Measurements from ENCODE around the gene HORMAD1. TPM values are rescaled to one million over a fixed set of nuclear protein-coding genes. Genes with fewer than 3 reads are reported as not detected.
A peak's percentile ranks its signal among the peaks of the same experiment; 100 is the strongest.

Gene HORMAD1
- total and polyA plus RNA-seq, 7 donors: 0.32 to 0.69 TPM; not detected in 5

DNA sequence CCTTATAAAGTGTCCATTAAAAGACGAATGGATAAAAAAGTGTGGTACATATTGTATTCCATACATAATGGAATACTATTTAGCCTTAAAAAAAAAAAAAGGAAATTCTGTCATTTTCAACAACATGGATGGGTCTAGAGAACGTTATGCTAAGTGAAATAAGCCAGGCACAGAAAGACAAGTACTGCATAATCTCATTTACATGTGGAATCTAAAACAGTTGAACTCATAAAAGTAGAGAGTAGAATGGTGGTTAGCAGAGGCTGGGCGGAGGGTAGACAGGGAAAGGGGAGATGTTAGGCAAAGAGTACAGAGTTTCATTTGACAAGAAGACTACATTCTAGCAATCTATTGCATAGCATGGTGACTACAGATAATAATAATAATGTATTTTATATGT, 42.3 kb upstream of the HORMAD1 start:
- intact Hi-C loops (cut with DNase I): no loop called here

DNA sequence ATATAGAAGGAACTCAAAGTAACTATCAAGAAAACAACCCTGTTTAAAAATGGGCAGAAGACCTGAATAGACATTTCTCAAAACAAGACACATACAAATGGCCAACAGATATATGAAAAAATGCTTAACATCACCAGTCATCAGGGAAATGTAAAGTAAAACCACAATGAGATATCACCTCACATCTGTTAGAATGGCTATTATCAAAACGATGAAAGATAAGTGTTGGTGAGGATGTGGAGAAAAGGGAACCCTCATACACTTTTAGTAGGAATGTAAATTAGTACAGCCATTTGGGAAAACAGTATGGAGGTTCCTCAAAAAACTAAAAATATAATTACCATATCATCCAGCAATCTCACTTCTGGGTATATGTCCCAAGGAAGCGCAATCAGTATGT, 41.9 kb upstream of the HORMAD1 start:
- DNase-seq: no peak
- 71 to 84% methylated on average over 2 of the region's 2 CpGs for WGBS, 2 donors
- Histone ChIP-seq H3K36me3 (no peaks in the 10 kb centered on the region), H3K9me3 (no peaks in the 10 kb centered on the region), H3K27ac (no peak overlapping the region), H3K4me1 (peaks cover 0 to 19% (median 12%) of the 10 kb centered on the region in 4 donors), H3K4me3 (no peak overlapping the region), H3K27me3 (no peaks in the 10 kb centered on the region)
- TF ChIP-seq EP300 (IDR thresholded peaks at IDR 0.05): no peak
- TF ChIP-seq POLR2AphosphoS5 (IDR thresholded peaks at IDR 0.05): no peak
- TF ChIP-seq, protein P1, sequence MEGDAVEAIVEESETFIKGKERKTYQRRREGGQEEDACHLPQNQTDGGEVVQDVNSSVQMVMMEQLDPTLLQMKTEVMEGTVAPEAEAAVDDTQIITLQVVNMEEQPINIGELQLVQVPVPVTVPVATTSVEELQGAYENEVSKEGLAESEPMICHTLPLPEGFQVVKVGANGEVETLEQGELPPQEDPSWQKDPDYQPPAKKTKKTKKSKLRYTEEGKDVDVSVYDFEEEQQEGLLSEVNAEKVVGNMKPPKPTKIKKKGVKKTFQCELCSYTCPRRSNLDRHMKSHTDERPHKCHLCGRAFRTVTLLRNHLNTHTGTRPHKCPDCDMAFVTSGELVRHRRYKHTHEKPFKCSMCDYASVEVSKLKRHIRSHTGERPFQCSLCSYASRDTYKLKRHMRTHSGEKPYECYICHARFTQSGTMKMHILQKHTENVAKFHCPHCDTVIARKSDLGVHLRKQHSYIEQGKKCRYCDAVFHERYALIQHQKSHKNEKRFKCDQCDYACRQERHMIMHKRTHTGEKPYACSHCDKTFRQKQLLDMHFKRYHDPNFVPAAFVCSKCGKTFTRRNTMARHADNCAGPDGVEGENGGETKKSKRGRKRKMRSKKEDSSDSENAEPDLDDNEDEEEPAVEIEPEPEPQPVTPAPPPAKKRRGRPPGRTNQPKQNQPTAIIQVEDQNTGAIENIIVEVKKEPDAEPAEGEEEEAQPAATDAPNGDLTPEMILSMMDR (IDR thresholded peaks at IDR 0.05): no peak
- TF ChIP-seq POLR2A (IDR thresholded peaks at IDR 0.05): no peak
- intact Hi-C loops (cut with DNase I): no loop called here

More for the DNA sequence above, 42.3 kb upstream of the HORMAD1 start:
- H3K4me3 ChIP-seq: no peak overlapping the region
- no peaks in the 10 kb centered on the region for H3K36me3 ChIP-seq
- DNase-seq: no peak
- no peaks in the 10 kb centered on the region for H3K27me3 ChIP-seq
- H3K27ac ChIP-seq: peak overlapping the region in 1 of 4 donors; percentile 51
- TF ChIP-seq EP300 (IDR thresholded peaks at IDR 0.05) (no peak), POLR2AphosphoS5 (IDR thresholded peaks at IDR 0.05) (peak in 2 of 4 donors; percentile 53 to 72)
- H3K9me3 ChIP-seq: no peaks in the 10 kb centered on the region
- WGBS, 2 donors: 78 to 85% methylated on average over 3 of the region's 3 CpGs
- H3K4me1 ChIP-seq: peaks cover 0 to 19% (median 12%) of the 10 kb centered on the region in 4 donors

DNA sequence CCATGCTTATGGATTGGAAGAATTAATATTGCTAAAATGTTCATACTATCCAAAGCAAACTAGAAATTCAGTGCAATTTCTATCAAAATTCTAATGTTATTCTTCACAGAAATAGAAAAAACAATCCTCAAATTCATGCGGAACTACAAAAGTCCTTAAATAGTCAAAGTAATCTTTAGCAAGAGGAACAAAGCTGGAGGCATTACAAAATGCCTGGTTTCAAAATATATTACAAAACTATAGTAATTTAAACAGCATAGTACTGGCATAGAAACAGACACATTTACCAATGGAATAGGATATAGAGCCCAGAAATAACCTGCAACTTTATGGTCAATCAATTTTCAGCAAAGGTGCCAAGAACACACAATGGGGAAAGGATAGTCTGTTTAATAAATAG, 41.1 kb upstream of the HORMAD1 start:
- 94 to 95% methylated on average over 1 of the region's 1 CpG for WGBS, 2 donors
- H3K9me3 ChIP-seq: no peaks in the 10 kb centered on the region
- no peaks in the 10 kb centered on the region for H3K36me3 ChIP-seq
- TF ChIP-seq, protein P1 (IDR thresholded peaks at IDR 0.05): no peak
- TF ChIP-seq EP300 (IDR thresholded peaks at IDR 0.05) (no peak), POLR2A (IDR thresholded peaks at IDR 0.05) (no peak), POLR2AphosphoS5 (IDR thresholded peaks at IDR 0.05) (no peak)
- H3K4me1 ChIP-seq: peaks cover 0 to 19% (median 12%) of the 10 kb centered on the region in 4 donors
- H3K27me3 ChIP-seq: no peaks in the 10 kb centered on the region
- DNase-seq: no peak
- H3K4me3 ChIP-seq: no peak overlapping the region
- H3K27ac ChIP-seq: no peak overlapping the region
- intact Hi-C loops (cut with DNase I): no loop called here

DNA sequence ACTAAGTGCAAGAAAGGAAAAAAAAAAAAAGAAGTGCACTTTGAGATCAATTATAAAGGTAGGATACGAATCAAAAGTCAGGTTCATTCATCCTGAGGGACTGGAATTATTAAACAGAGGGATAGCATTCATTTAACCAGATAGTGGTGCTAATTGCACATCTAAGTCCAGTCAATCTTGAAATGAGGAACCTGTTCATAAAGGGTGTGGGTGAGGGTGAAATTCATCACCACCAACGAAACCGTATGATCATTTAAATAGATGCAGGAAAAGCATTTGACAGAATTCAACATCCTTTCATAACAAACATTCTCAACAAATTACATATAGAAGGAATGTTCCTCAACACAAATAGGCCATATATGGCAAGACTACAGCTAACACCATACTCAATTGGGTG, 39.3 kb upstream of the HORMAD1 start:
- WGBS, 2 donors: 63 to 64% methylated on average over 3 of the region's 3 CpGs
- Histone ChIP-seq H3K4me3 (no peak overlapping the region), H3K9me3 (no peaks in the 10 kb centered on the region), H3K27ac (no peak overlapping the region), H3K4me1 (peaks cover 0 to 17% (median 11%) of the 10 kb centered on the region in 4 donors), H3K36me3 (no peaks in the 10 kb centered on the region), H3K27me3 (no peaks in the 10 kb centered on the region)
- TF ChIP-seq POLR2AphosphoS5 (IDR thresholded peaks at IDR 0.05) (no peak), POLR2A (IDR thresholded peaks at IDR 0.05) (no peak), EP300 (IDR thresholded peaks at IDR 0.05) (no peak)
- TF ChIP-seq, protein P1 (IDR thresholded peaks at IDR 0.05): no peak
- intact Hi-C loops (cut with DNase I): no loop called here
- DNase-seq: no peak

DNA sequence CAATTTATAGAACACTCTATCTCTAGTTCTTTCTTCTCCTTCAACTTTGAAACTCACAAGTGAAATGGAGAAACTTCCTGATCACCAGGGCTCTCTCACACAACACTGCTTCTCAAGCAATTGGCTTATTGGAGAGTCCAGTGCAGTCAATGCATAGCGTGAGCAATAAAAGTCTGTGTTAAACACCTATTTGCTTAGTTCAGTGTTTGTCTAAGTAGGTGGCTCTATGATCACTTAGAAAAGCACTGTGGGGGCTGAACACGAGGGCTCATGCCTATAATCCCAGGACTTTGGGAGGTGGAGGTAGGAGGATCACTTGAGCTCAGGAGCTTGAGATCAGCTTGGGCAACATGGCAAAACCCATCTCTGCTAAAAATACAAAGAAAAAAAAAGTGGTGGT, 32.7 kb upstream of the HORMAD1 start:
- Histone ChIP-seq H3K4me3 (no peak overlapping the region), H3K36me3 (no peaks in the 10 kb centered on the region), H3K9me3 (no peaks in the 10 kb centered on the region), H3K4me1 (no peaks in the 10 kb centered on the region), H3K27ac (no peak overlapping the region), H3K27me3 (no peaks in the 10 kb centered on the region)
- WGBS, 2 donors: 24 to 73% methylated on average over 2 of the region's 2 CpGs
- TF ChIP-seq EP300 (IDR thresholded peaks at IDR 0.05) (no peak), POLR2A (IDR thresholded peaks at IDR 0.05) (no peak), POLR2AphosphoS5 (IDR thresholded peaks at IDR 0.05) (no peak)
- TF ChIP-seq, protein P1 (IDR thresholded peaks at IDR 0.05): no peak
- intact Hi-C loops (cut with DNase I): no loop called here
- no peak for DNase-seq

Measured in sigmoid colon (tissue), 7 donors.